ENCODE measurements around the gene TMEM11.

DNA sequence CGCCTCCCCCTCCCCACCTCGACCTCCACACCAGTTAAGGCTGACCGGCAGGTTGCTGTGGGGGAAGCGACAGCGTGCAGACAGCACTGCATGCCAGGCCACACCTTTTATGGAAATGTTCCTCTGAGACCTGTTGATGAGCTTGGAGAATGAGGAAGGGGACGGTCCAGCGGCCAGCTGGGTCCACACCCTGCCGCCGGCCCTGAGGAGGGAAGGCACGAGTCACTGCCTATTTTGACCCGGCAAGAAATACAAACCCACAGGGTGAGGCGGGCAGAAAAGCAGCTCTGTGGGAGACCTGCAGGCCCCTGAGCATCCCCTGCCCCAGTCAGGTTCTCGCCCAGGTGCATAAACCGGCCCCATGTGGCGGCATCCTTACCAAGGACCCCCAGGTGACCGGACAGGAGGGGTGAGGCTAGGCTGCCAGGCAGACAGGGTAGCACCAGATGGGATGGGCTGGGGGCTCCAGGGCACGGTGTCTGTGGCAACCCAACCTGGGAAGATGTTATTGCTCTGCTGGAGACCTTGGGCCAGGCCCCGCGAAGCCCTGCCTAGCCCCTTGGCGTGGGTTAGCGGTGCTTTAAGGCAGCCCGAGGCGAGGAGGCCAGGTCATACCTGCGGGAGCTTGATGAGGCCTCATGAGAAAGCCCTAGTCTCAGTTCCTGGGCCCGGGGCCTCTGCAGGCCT is 26.6 kb upstream of the TMEM11 start:
- TF ChIP-seq EP300 (IDR thresholded peaks at IDR 0.05) = no peak
- TF ChIP-seq, protein P1, sequence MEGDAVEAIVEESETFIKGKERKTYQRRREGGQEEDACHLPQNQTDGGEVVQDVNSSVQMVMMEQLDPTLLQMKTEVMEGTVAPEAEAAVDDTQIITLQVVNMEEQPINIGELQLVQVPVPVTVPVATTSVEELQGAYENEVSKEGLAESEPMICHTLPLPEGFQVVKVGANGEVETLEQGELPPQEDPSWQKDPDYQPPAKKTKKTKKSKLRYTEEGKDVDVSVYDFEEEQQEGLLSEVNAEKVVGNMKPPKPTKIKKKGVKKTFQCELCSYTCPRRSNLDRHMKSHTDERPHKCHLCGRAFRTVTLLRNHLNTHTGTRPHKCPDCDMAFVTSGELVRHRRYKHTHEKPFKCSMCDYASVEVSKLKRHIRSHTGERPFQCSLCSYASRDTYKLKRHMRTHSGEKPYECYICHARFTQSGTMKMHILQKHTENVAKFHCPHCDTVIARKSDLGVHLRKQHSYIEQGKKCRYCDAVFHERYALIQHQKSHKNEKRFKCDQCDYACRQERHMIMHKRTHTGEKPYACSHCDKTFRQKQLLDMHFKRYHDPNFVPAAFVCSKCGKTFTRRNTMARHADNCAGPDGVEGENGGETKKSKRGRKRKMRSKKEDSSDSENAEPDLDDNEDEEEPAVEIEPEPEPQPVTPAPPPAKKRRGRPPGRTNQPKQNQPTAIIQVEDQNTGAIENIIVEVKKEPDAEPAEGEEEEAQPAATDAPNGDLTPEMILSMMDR (IDR thresholded peaks at IDR 0.05) = no peak
